Endothelial cell of hepatic sinusoid (primary cell): ENCODE data around the gene SERPINA5.

Experiments used
- in situ Hi-C: cut with HindIII; loops from 2 replicates; pipeline ENCODE4 v1.10.0; 2017; ENCODE audit warnings: low sequenced_read_pairs

SERPINA5 gene

GRCh38 chr14:94581127-94581999, at the start of gene SERPINA5:
Gene SERPINA5 (plus strand): TSS chr14:94581426. CDS start chr14:94587363, 5,937 bp downstream.
- in situ Hi-C loops = no loop called here

GRCh38 chr14:94532447-94532846, 48.8 kb upstream of the SERPINA5 start:
- in situ Hi-C loops = no loop called here

- in situ Hi-C loops = no loop called here
Observed at GRCh38 chr14:94535506-94535905, 45.7 kb upstream of the SERPINA5 start.

GRCh38 chr14:94536836-94537235, 44.4 kb upstream of the SERPINA5 start:
- in situ Hi-C loops = no loop called here

GRCh38 chr14:94538070-94538740, 43.0 kb upstream of the SERPINA5 start:
- in situ Hi-C loops = no loop called here

GRCh38 chr14:94539181-94539580, 42.0 kb upstream of the SERPINA5 start:
- in situ Hi-C loops = no loop called here

GRCh38 chr14:94540031-94540794, 41.0 kb upstream of the SERPINA5 start:
- in situ Hi-C loops = loop anchor here (5.0 kb wide), 1 partner anchor 103 kb away; no protein-coding TSS in a partner anchor

- in situ Hi-C loops = loop anchor here (5.0 kb wide), 1 partner anchor 104 kb away; no protein-coding TSS in a partner anchor
Observed at GRCh38 chr14:94541234-94541975, 39.8 kb upstream of the SERPINA5 start.

- in situ Hi-C loops = loop anchor here (5.0 kb wide), 1 partner anchor 105 kb away; no protein-coding TSS in a partner anchor
Observed at GRCh38 chr14:94542111-94542810, 39.0 kb upstream of the SERPINA5 start.

GRCh38 chr14:94542811-94543440, 38.3 kb upstream of the SERPINA5 start:
- in situ Hi-C loops = loop anchor here (5.0 kb wide), 1 partner anchor 106 kb away; no protein-coding TSS in a partner anchor

GRCh38 chr14:94543449-94544124, 37.6 kb upstream of the SERPINA5 start:
- in situ Hi-C loops = loop anchor here (5.0 kb wide), 1 partner anchor 106 kb away; no protein-coding TSS in a partner anchor

- in situ Hi-C loops = loop anchor here (5.0 kb wide), 1 partner anchor 107 kb away; no protein-coding TSS in a partner anchor
Observed at GRCh38 chr14:94544726-94545125, 36.5 kb upstream of the SERPINA5 start.

GRCh38 chr14:94545131-94545841, 35.9 kb upstream of the SERPINA5 start:
- in situ Hi-C loops = no loop called here

GRCh38 chr14:94547151-94547680, 34.0 kb upstream of the SERPINA5 start:
- in situ Hi-C loops = no loop called here

GRCh38 chr14:94547726-94548125, 33.5 kb upstream of the SERPINA5 start:
- in situ Hi-C loops = no loop called here

GRCh38 chr14:94548131-94548998, 32.9 kb upstream of the SERPINA5 start:
- in situ Hi-C loops = no loop called here
